HEK293 (cell line): Measurements from ENCODE around the gene CIZ1.

Experiments used
- HOXD13 ChIP-seq: sonication (generic); formaldehyde crosslinking; IDR thresholded peaks from 2 replicates; pipeline ENCODE4 v1.8.0; 2022; ENCODE audit warnings: missing genetic modification reagents, borderline replicate concordance
- ZNF223 ChIP-seq: fragments of 450-650 bp; formaldehyde crosslinking; IDR thresholded peaks from 2 replicates; pipeline ENCODE4 v1.5.1; 2016; ENCODE audit warnings: missing biosample characterization, missing genetic modification characterization
- ZNF292 ChIP-seq: fragments of 450-650 bp; formaldehyde crosslinking; IDR thresholded peaks from 2 replicates; pipeline ENCODE4 v1.5.1; 2016; ENCODE audit warnings: low read depth, missing biosample characterization, missing genetic modification characterization, borderline replicate concordance
- ZNF629 ChIP-seq: fragments of 450-650 bp; formaldehyde crosslinking; IDR thresholded peaks from 2 replicates; pipeline ENCODE4 v1.5.1; 2017; ENCODE audit warnings: missing biosample characterization, missing genetic modification characterization

- TF ChIP-seq ZNF629 (no peak), ZNF292 (no peak), ZNF223 (tag by site-specific recombination) (no peak), HOXD13 (no peak)
Observed at GRCh38 chr9:128153947-128154695, 37.3 kb downstream of the CIZ1 start.
